ENCODE results near the gene ADCY9. TPM values are rescaled to one million over a fixed set of nuclear protein-coding genes. Genes with fewer than 3 reads are reported as not detected.
"Not testable (repeated sequence)": the region's sequence is repeated elsewhere in the genome, so short reads cannot be mapped to it uniquely, and the experiment has no call there.

ADCY9 gene
- 17.9 and 19.9 TPM in 2 replicates for total RNA-seq (2014; rRNA removed; shearing (Covaris generic))

DNA sequence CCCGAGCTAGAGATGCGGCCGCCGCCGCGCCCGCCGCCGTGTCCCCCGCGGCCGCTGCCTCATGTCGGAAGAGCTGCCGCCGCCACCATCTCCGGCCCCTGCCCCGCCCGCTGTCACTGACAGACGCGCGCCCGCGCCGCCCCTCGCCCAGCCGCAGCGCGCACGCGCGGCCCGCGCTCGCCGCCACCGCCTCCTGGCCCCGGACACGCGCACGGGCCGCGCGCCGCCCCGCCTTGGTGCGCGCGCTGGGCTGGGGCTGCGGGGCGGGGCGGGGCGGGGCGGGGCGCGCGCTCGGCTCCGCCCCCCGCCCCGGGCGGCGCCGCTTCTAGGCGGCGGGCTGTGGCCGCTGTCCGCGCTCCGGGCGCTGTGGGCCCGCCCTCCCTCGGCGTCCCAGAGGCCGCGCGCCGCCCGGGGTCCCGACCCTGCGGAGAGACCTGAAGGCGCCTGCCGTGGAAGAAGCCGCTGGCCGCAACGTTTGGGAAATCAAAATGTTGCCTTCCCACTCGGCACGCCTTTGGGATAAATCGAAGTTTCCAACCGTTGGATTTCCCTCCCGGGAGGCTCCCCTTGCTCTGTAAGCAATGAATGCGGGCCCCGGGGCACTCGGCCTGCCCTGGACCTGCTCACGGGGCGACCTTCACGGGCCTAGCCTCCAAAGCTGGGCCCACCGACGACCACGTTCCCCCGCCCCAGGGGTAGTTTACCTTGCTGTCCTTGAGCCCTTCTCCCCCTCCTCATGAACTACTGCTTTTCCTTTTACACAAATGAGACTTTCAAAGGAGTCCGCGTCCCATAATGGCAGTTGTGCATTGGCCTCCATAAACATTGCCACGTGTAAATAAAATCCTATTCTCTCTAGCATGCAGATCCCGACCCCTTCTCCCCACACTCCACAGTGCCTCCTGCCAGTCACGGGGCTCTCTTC lies at the start of gene ADCY9:
Gene ADCY9 (minus strand): TSS at position 118 of the 925 bp plus-strand sequence. CDS start 1,000 bp downstream, outside the sequence.
- H3K4me1 ChIP-seq = peaks cover 4% of the 10 kb centered on the region
- DNase-seq = peak; percentile 70 to 83
- H3K27me3 ChIP-seq = no peaks in the 10 kb centered on the region
- peak within 1 kb of the TSS; percentile 95 for H3K4me3 ChIP-seq
- peak within 1 kb of the TSS; percentile 76 for H3K27ac ChIP-seq
- H3K36me3 ChIP-seq = no peaks in the 10 kb centered on the region
- H3K9me3 ChIP-seq (replicated peaks) = no peaks in the 10 kb centered on the region

DNA sequence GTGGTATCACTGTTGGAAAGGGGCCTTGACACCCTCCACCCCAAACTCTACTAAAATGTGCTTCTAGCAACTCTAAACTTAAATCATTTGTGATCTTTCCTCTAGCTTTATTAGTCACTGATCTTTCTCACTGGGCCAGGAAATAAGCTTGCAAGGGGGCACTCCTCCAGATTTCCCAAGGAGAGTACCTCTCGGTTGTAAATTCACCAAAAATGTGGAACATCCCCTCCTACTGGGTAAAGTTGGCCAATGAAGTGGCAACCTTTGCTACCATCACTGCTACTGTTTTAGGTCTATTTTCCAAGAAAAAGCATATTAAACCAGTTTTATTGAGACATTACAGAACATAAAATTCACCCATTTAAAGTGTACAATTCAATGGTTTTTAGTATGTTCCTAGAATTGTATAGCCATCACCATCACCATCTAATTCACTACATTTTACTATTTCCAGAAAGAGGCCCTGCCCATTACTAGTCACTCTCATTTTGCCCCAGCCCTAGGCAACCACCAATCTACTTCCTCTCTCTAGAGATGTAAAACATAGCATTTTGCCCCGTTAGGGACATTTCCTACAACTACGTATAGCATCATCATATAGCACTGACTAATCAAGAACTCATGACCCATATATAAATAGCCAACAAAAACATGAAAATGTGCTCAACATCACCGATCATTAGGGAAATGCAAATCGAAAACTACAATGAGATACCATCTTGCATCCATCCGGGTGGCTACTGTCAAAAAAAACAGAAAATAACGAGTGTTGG lies 44.6 kb upstream of the ADCY9 start:
- no peak for DNase-seq
- no peaks in the 10 kb centered on the region; the same call in 1 of the 2 replicates for H3K9me3 ChIP-seq (replicated peaks)
- H3K4me1 ChIP-seq = no peaks in the 10 kb centered on the region
- H3K27me3 ChIP-seq = no peaks in the 10 kb centered on the region
- H3K27ac ChIP-seq = no peak overlapping the region
- H3K36me3 ChIP-seq = no peaks in the 10 kb centered on the region
- no peak overlapping the region for H3K4me3 ChIP-seq

DNA sequence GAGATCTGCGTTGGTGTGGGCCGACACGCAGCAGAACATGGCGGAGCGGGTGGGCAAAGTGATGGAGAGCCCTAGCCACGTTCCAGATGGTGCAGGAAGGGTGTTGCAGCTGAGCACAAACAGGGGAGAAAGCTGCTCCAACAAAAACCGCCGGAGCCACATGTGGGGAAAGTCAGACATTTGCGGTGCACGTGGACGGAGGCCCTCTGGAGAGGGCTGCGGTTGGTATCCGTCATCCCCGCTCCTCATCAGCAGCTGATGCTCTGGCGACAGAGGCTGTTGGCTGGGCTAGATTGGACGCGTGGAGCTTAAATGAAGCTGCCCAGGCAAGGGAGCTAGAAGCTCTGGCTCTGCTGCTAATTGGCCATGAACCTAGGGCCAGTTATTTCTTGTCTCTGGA lies 43.5 kb upstream of the ADCY9 start:
- Histone ChIP-seq H3K4me3 (no peak overlapping the region), H3K36me3 (no peaks in the 10 kb centered on the region), H3K27me3 (no peaks in the 10 kb centered on the region), H3K27ac (no peak overlapping the region), H3K9me3 (replicated peaks) (no peaks in the 10 kb centered on the region; the same call in 1 of the 2 replicates), H3K4me1 (no peaks in the 10 kb centered on the region)
- no peak for DNase-seq

DNA sequence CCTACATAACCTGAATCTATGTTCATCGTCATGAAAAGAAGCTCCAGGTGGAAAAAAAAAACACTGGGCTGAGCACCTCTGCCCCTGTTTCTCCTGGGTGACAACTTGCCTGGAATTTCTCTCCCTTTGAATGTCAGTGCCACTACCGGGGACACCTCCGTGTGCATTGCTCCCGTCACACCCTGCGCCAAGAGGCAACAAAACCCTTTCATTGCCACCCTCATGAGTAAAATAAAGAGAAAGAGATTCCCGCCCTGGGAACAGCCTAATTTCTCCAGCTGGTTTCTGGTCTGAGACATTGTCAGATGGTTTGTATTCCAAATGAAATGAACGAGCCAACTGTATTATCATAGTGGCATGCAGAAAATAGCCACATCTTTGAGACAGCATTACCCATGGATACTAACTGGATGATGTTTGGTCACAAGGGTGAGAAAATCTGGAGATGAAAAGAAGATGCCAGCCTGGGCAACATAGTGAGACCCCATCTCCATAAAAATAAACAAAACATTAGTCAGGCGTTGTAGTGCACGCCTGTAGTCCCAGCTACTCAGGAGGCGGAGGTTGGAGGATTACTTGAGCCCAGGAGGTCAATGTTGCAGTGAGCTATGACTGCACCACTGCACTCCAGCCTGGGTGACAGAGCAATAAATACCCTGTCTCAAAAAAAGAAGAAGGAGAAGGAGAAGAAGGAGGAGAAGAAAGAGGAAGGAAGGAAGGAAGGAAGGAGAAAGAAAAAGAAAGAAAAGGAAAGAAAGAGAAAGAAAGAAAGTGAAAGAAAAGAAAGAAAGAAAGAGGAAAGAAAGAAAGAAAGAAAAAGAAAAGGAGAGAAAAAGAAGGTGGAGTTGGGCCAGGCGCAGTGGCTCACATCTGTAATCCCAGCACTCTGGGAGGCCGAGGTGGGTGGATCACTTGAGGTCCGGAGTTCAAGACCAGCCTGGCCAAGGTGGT lies 42.2 kb upstream of the ADCY9 start:
- Histone ChIP-seq H3K4me1 (no peaks in the 10 kb centered on the region), H3K9me3 (replicated peaks) (no peaks in the 10 kb centered on the region; the same call in 1 of the 2 replicates), H3K36me3 (no peaks in the 10 kb centered on the region), H3K27ac (no peak overlapping the region), H3K4me3 (no peak overlapping the region), H3K27me3 (no peaks in the 10 kb centered on the region)
- no peak for DNase-seq

DNA sequence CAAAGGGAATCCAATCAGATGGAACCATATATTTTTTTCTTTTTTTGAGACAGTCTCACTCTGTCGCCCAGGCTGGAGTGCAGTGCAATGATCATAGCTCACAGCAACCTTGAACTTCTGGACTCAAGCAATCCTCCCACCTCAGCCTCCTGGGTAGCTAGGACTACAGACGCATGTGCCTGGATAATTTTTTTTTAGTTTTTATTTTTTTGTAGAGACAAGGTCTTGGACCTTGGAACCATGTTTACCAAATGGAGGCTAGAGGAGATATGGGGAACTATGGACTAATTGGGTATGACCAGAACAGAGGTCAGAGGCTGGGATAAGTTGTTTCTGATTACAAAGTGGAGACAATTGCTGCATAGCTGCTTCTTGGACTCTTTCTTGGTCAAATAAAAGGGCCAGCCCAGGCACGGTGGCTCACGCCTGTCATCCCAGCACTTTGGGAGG lies 41.2 kb upstream of the ADCY9 start:
- Histone ChIP-seq H3K4me1 (no peaks in the 10 kb centered on the region), H3K27me3 (no peaks in the 10 kb centered on the region), H3K9me3 (replicated peaks) (no peaks in the 10 kb centered on the region; the same call in 1 of the 2 replicates), H3K4me3 (no peak overlapping the region), H3K36me3 (no peaks in the 10 kb centered on the region), H3K27ac (no peak overlapping the region)
- no peak for DNase-seq

DNA sequence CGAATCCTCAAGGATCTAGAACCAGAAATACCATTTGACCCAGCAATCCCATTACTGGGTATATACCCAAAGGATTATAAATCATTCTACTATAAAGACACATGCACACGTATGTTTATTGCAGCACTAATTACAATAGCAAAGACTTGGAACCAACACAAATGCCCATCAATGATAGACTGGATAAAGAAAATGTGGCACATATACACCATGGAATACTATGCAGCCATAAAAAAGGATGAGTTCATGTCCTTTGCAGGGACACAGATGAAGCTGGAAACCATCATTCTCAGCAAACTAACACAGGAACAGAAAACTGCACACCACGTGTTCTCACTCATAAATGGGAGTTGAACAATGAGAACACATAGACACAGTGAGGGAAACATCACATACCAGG lies 40.3 kb upstream of the ADCY9 start:
- H3K27me3 ChIP-seq, H3K27ac ChIP-seq: not testable (repeated sequence)

DNA sequence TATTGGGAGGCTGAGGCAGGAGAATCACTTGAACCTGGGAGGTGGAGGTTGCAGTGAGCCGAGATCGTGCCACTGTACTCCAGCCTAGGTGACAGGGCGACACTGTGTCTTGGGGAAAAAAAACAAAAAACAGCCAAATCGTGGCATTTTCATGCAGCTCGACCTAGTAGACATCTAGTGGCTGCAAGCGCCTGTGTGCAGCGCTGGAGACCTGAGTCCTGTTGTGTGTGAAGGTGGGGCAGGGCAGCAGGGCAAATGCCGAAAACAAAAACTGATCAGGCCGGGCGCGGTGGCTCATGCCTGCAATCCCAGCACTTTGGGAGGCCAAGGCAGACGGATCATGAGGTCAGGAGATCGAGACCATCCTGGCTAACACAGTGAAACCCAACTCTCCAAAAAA lies 37.1 kb upstream of the ADCY9 start:
- not testable (repeated sequence) for H3K27ac ChIP-seq; H3K36me3 ChIP-seq; DNase-seq; H3K4me1 ChIP-seq; H3K27me3 ChIP-seq; H3K4me3 ChIP-seq; H3K9me3 ChIP-seq (replicated peaks)

More for the DNA sequence above, 40.3 kb upstream of the ADCY9 start:
- not testable (repeated sequence) for H3K9me3 ChIP-seq (replicated peaks); H3K4me3 ChIP-seq; H3K36me3 ChIP-seq; DNase-seq; H3K4me1 ChIP-seq

DNA sequence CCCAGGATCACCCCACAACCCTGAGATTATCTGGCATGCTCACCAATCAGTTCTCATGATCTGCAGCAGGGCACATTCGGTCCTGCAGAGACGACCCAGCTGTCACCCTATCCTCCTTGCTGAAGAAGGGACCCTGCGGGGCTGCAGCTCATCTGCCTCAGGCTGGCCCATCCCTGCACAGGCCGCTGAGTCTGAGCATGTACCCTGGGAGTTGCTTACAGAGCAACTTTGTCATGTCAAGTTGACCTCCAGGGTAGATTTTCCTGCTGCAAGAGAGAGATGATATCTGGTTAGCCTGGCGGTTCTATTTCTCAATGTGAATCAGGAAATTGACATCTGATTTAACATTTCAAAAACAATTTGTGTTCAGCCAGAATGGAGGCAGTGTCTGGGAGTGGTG lies 36.0 kb upstream of the ADCY9 start:
- no peaks in the 10 kb centered on the region for H3K4me1 ChIP-seq
- no peak for DNase-seq

DNA sequence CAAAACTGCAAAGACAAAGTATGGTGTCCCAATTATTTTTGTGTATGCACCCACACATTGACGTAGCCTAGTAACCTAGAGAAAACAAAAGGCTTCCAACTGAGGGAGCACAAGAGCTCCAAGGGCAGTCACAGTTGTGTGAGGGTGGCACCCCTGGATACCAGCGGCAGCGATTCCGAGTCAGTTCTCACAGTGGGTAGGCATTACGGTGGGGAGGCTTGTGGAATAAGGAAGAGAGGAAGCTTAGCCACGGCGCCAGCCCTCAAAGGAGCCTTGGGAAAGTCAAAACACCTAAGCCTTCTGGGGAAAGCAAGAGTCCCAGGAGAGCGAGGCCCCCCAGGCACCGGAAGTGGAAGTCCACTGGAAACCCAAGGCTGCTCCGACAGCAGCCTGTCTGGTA lies 31.0 kb upstream of the ADCY9 start:
- Histone ChIP-seq H3K36me3 (no peaks in the 10 kb centered on the region), H3K4me3 (no peak overlapping the region), H3K9me3 (replicated peaks) (no peaks in the 10 kb centered on the region), H3K4me1 (no peaks in the 10 kb centered on the region), H3K27ac (no peak overlapping the region), H3K27me3 (no peaks in the 10 kb centered on the region)
- DNase-seq = no peak

More for the DNA sequence above, 36.0 kb upstream of the ADCY9 start:
- Histone ChIP-seq H3K27ac (no peak overlapping the region), H3K27me3 (no peaks in the 10 kb centered on the region), H3K9me3 (replicated peaks) (no peaks in the 10 kb centered on the region; the same call in 1 of the 2 replicates), H3K4me3 (no peak overlapping the region), H3K36me3 (no peaks in the 10 kb centered on the region)

DNA sequence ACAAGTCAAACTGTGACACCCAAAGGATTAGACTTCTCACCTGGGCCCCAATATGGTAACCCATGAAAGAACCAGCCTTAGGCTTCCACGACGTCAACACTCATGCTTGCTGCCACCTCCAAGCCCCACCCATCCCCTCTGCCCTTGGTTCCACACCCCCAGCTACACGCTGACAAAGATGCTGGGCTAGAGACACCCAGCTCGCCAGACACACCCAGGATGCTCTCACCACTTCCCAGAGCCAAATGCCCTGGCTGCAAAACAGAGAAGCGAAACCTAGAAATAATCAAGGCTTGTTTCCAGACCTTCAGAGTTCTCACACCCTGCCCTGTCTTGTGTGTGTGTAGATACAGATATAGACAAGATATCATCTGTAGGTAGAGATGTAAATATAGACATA lies 26.0 kb upstream of the ADCY9 start:
- no peak overlapping the region for H3K27ac ChIP-seq
- H3K4me3 ChIP-seq = no peak overlapping the region
- no peaks in the 10 kb centered on the region for H3K36me3 ChIP-seq
- H3K27me3 ChIP-seq = no peaks in the 10 kb centered on the region
- H3K4me1 ChIP-seq = no peaks in the 10 kb centered on the region
- H3K9me3 ChIP-seq (replicated peaks) = 0 out of 2 replicates have a peak, but pooled peaks cover 2% of the 10 kb centered on the region
- no peak for DNase-seq

DNA sequence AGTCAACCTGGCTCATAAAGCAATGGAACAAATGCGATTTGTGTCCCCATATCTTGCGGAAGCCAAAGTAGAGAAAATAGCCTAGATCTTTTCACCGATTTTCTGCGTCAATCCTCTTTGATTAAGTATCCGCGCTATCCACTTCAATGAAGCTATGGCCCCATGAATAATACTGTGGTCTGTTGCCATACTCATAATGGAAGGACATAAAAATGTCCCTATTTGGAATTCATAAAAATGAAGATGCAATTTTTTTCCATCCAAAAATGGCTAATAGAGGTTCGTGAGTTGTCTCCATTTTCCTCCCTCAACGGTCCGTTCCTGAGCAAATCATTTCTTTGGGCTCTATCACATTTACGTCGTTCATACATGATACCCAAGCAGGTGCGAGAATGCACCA lies 25.4 kb upstream of the ADCY9 start:
- no peak for DNase-seq
- Histone ChIP-seq H3K4me1 (no peaks in the 10 kb centered on the region), H3K27me3 (no peaks in the 10 kb centered on the region), H3K27ac (no peak overlapping the region), H3K9me3 (replicated peaks) (0 out of 2 replicates have a peak, but pooled peaks cover 2% of the 10 kb centered on the region), H3K4me3 (no peak overlapping the region), H3K36me3 (no peaks in the 10 kb centered on the region)

DNA sequence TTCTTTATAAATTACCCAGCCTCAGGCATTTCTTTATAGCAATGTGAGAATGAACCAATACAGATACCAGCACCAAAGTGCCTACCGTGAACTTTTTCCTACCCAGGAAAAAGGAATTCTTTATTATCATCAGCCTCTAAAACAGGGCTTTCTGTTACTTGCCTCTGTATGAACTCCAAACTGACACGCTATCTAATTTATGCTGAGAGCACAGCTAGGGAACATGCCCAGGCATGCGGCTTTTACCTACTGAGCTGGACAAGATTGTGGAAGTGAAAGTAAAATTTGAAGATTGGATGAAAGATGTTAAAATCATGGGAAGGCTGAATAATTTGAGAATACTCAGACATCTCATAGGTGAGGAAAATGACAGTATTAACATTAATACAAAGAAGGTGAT lies 24.4 kb upstream of the ADCY9 start:
- no peak for DNase-seq
- no peak overlapping the region for H3K4me3 ChIP-seq
- no peaks in the 10 kb centered on the region for H3K4me1 ChIP-seq
- no peaks in the 10 kb centered on the region for H3K36me3 ChIP-seq
- no peak overlapping the region for H3K27ac ChIP-seq
- 0 out of 2 replicates have a peak, but pooled peaks cover 2% of the 10 kb centered on the region for H3K9me3 ChIP-seq (replicated peaks)
- no peaks in the 10 kb centered on the region for H3K27me3 ChIP-seq

DNA sequence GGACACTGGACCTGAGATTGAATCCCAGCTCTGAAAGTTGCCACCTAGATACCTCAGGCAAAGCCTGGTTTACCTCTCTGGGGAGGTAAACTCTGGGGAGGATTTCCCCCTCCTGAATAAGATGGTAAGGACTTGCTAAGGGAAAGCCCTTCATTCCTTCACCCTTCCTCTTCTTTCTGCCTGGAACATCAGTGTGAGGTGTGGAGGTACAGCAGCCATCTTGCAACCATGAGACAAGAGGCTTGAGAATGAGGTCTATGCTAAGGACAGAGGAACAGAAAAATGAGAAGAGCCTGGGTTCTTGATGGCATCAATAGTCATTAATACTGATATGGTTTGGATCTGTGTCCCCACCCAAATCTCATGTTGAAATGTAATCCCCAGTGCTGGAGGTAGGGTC lies 23.7 kb upstream of the ADCY9 start:
- Histone ChIP-seq H3K4me3 (no peak overlapping the region), H3K9me3 (replicated peaks) (0 out of 2 replicates have a peak, but pooled peaks cover 2% of the 10 kb centered on the region), H3K4me1 (no peaks in the 10 kb centered on the region)

DNA sequence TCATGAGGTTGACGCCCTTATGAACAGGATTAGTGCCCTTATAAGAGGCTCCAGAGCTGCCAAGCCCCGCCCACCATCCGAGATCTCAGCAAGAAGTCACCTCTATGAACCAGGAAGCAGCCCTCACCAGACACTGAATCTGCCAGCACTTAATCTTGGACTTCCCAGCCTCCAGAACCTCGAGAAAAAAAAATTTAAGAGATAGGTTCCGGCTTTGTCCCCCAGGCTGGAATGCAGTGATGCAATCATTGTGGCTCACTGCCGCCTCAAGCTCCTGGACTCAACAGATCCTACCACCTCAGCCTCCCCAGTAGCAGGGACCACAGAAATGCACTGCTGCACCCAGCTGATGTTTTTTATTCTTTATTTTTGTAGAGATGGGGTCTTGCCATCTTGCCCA lies 22.5 kb upstream of the ADCY9 start:
- H3K27me3 ChIP-seq = no peaks in the 10 kb centered on the region
- H3K4me1 ChIP-seq = no peaks in the 10 kb centered on the region
- H3K36me3 ChIP-seq = no peaks in the 10 kb centered on the region
- H3K4me3 ChIP-seq = no peak overlapping the region
- 0 out of 2 replicates have a peak, but pooled peaks cover 2% of the 10 kb centered on the region for H3K9me3 ChIP-seq (replicated peaks)
- no peak overlapping the region for H3K27ac ChIP-seq
- no peak for DNase-seq

More for the DNA sequence above, 23.7 kb upstream of the ADCY9 start:
- no peak for DNase-seq
- no peak overlapping the region for H3K27ac ChIP-seq
- H3K27me3 ChIP-seq = no peaks in the 10 kb centered on the region
- no peaks in the 10 kb centered on the region for H3K36me3 ChIP-seq
